ENCODE results near the gene EGFR.

EGFR gene

GRCh38 chr7:54985426-54986330 lies 33.1 kb upstream of the EGFR start:
- no peak overlapping the region for H3K4me3 ChIP-seq (replicated peaks; ENCODE audit: low read depth, low read length)
- DNase-seq (ENCODE audit: extremely low read depth, low read depth) = peak; percentile 33
- no peak for TF ChIP-seq CTCF (IDR thresholded peaks at IDR 0.05; ENCODE audit: low read depth, low read length, missing control alignments)

GRCh38 chr7:54986716-54987115 lies 32.1 kb upstream of the EGFR start:
- no peak for DNase-seq (ENCODE audit: extremely low read depth, low read depth)
- H3K4me3 ChIP-seq (replicated peaks; ENCODE audit: low read depth, low read length) = no peak overlapping the region
- no peak for TF ChIP-seq CTCF (IDR thresholded peaks at IDR 0.05; ENCODE audit: low read depth, low read length, missing control alignments)

- H3K4me3 ChIP-seq (replicated peaks; ENCODE audit: low read depth, low read length) = no peak overlapping the region
- TF ChIP-seq CTCF (IDR thresholded peaks at IDR 0.05; ENCODE audit: low read depth, low read length, missing control alignments) = no peak
- DNase-seq (ENCODE audit: extremely low read depth, low read depth) = no peak
These were observed 31.0 kb upstream of the EGFR start for GRCh38 chr7:54987772-54988171.

GRCh38 chr7:54988516-54988915 lies 30.3 kb upstream of the EGFR start:
- H3K4me3 ChIP-seq (replicated peaks; ENCODE audit: low read depth, low read length) = no peak overlapping the region
- DNase-seq (ENCODE audit: extremely low read depth, low read depth) = no peak
- TF ChIP-seq CTCF (IDR thresholded peaks at IDR 0.05; ENCODE audit: low read depth, low read length, missing control alignments) = no peak

- DNase-seq (ENCODE audit: extremely low read depth, low read depth) = no peak
- no peak overlapping the region for H3K4me3 ChIP-seq (replicated peaks; ENCODE audit: low read depth, low read length)
- no peak for TF ChIP-seq CTCF (IDR thresholded peaks at IDR 0.05; ENCODE audit: low read depth, low read length, missing control alignments)
These were observed 29.2 kb upstream of the EGFR start for GRCh38 chr7:54989453-54990225.

- TF ChIP-seq CTCF (IDR thresholded peaks at IDR 0.05; ENCODE audit: low read depth, low read length, missing control alignments) = no peak
These were observed 27.5 kb upstream of the EGFR start for GRCh38 chr7:54991341-54991740.

More at GRCh38 chr7:54991341-54991740, 27.5 kb upstream of the EGFR start:
- H3K4me3 ChIP-seq (replicated peaks; ENCODE audit: low read depth, low read length) = no peak overlapping the region
- DNase-seq (ENCODE audit: extremely low read depth, low read depth) = no peak
